ENCODE measurements around the gene PAK6. TPM values are rescaled to one million over a fixed set of nuclear protein-coding genes. Genes with fewer than 3 reads are reported as not detected.

PAK6 gene
- total and polyA plus RNA-seq, 9 of the 15 experiments (the other 6 are each of a cell fraction or from before 2014, with no cell fraction given) = 0.03 to 0.74 (median 0.16) TPM; not detected in 2

GRCh38 chr15:40282147-40282868, 43.4 kb downstream of the PAK6 start (continued):
- TF ChIP-seq, protein P1, sequence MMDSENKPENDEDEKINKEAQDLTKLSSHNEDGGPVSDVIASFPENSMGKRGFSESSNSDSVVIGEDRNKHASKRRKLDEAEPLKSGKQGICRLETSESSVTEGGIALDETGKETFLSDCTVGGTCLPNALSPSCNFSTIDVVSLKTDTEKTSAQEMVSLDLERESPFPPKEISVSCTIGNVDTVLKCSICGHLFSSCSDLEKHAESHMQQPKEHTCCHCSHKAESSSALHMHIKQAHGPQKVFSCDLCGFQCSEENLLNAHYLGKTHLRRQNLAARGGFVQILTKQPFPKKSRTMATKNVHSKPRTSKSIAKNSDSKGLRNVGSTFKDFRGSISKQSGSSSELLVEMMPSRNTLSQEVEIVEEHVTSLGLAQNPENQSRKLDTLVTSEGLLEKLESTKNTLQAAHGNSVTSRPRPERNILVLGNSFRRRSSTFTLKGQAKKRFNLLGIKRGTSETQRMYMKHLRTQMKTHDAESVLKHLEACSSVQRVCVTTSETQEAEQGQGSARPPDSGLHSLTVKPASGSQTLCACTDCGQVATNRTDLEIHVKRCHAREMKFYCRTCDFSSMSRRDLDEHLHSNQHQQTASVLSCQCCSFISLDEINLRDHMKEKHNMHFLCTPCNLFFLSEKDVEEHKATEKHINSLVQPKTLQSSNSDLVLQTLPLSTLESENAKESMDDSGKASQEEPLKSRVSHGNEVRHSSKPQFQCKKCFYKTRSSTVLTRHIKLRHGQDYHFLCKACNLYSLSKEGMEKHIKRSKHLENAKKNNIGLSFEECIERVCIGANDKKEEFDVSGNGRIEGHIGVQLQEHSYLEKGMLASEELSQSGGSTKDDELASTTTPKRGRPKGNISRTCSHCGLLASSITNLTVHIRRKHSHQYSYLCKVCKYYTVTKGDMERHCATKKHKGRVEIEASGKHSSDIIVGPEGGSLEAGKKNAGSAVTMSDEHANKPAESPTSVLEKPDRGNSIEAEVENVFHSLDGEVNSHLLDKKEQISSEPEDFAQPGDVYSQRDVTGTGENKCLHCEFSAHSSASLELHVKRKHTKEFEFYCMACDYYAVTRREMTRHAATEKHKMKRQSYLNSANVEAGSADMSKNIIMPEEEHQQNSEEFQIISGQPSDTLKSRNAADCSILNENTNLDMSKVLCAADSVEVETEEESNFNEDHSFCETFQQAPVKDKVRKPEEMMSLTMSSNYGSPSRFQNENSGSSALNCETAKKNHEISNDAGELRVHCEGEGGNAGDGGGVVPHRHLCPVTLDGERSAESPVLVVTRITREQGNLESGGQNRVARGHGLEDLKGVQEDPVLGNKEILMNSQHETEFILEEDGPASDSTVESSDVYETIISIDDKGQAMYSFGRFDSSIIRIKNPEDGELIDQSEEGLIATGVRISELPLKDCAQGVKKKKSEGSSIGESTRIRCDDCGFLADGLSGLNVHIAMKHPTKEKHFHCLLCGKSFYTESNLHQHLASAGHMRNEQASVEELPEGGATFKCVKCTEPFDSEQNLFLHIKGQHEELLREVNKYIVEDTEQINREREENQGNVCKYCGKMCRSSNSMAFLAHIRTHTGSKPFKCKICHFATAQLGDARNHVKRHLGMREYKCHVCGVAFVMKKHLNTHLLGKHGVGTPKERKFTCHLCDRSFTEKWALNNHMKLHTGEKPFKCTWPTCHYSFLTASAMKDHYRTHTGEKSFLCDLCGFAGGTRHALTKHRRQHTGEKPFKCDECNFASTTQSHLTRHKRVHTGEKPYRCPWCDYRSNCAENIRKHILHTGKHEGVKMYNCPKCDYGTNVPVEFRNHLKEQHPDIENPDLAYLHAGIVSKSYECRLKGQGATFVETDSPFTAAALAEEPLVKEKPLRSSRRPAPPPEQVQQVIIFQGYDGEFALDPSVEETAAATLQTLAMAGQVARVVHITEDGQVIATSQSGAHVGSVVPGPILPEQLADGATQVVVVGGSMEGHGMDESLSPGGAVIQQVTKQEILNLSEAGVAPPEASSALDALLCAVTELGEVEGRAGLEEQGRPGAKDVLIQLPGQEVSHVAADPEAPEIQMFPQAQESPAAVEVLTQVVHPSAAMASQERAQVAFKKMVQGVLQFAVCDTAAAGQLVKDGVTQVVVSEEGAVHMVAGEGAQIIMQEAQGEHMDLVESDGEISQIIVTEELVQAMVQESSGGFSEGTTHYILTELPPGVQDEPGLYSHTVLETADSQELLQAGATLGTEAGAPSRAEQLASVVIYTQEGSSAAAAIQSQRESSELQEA (IDR thresholded peaks at IDR 0.05; ENCODE audit: low read depth) = no peak
- TF ChIP-seq, protein P2, sequence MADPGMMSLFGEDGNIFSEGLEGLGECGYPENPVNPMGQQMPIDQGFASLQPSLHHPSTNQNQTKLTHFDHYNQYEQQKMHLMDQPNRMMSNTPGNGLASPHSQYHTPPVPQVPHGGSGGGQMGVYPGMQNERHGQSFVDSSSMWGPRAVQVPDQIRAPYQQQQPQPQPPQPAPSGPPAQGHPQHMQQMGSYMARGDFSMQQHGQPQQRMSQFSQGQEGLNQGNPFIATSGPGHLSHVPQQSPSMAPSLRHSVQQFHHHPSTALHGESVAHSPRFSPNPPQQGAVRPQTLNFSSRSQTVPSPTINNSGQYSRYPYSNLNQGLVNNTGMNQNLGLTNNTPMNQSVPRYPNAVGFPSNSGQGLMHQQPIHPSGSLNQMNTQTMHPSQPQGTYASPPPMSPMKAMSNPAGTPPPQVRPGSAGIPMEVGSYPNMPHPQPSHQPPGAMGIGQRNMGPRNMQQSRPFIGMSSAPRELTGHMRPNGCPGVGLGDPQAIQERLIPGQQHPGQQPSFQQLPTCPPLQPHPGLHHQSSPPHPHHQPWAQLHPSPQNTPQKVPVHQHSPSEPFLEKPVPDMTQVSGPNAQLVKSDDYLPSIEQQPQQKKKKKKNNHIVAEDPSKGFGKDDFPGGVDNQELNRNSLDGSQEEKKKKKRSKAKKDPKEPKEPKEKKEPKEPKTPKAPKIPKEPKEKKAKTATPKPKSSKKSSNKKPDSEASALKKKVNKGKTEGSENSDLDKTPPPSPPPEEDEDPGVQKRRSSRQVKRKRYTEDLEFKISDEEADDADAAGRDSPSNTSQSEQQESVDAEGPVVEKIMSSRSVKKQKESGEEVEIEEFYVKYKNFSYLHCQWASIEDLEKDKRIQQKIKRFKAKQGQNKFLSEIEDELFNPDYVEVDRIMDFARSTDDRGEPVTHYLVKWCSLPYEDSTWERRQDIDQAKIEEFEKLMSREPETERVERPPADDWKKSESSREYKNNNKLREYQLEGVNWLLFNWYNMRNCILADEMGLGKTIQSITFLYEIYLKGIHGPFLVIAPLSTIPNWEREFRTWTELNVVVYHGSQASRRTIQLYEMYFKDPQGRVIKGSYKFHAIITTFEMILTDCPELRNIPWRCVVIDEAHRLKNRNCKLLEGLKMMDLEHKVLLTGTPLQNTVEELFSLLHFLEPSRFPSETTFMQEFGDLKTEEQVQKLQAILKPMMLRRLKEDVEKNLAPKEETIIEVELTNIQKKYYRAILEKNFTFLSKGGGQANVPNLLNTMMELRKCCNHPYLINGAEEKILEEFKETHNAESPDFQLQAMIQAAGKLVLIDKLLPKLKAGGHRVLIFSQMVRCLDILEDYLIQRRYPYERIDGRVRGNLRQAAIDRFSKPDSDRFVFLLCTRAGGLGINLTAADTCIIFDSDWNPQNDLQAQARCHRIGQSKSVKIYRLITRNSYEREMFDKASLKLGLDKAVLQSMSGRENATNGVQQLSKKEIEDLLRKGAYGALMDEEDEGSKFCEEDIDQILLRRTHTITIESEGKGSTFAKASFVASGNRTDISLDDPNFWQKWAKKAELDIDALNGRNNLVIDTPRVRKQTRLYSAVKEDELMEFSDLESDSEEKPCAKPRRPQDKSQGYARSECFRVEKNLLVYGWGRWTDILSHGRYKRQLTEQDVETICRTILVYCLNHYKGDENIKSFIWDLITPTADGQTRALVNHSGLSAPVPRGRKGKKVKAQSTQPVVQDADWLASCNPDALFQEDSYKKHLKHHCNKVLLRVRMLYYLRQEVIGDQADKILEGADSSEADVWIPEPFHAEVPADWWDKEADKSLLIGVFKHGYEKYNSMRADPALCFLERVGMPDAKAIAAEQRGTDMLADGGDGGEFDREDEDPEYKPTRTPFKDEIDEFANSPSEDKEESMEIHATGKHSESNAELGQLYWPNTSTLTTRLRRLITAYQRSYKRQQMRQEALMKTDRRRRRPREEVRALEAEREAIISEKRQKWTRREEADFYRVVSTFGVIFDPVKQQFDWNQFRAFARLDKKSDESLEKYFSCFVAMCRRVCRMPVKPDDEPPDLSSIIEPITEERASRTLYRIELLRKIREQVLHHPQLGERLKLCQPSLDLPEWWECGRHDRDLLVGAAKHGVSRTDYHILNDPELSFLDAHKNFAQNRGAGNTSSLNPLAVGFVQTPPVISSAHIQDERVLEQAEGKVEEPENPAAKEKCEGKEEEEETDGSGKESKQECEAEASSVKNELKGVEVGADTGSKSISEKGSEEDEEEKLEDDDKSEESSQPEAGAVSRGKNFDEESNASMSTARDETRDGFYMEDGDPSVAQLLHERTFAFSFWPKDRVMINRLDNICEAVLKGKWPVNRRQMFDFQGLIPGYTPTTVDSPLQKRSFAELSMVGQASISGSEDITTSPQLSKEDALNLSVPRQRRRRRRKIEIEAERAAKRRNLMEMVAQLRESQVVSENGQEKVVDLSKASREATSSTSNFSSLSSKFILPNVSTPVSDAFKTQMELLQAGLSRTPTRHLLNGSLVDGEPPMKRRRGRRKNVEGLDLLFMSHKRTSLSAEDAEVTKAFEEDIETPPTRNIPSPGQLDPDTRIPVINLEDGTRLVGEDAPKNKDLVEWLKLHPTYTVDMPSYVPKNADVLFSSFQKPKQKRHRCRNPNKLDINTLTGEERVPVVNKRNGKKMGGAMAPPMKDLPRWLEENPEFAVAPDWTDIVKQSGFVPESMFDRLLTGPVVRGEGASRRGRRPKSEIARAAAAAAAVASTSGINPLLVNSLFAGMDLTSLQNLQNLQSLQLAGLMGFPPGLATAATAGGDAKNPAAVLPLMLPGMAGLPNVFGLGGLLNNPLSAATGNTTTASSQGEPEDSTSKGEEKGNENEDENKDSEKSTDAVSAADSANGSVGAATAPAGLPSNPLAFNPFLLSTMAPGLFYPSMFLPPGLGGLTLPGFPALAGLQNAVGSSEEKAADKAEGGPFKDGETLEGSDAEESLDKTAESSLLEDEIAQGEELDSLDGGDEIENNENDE (IDR thresholded peaks at IDR 0.05; ENCODE audit: low read depth, low read length) = no peak
- no peak for TF ChIP-seq PRMT5 (CRISPR knock-in tag; IDR thresholded peaks at IDR 0.05)
- TF ChIP-seq, protein P3, sequence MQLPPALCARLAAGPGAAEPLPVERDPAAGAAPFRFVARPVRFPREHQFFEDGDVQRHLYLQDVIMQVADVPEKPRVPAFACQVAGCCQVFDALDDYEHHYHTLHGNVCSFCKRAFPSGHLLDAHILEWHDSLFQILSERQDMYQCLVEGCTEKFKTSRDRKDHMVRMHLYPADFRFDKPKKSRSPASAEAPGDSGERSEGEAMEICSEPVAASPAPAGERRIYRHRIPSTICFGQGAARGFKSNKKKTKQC (CRISPR knock-in tag; IDR thresholded peaks at IDR 0.05) = no peak

Data from K562 (cell line).